Fibroblast of mammary gland (primary cell): ENCODE results near the gene CA7.
A peak's percentile ranks its signal among the peaks of the same experiment; 100 is the strongest.

Source experiments
- DNase-seq: peaks from one replicate; pipeline ENCODE4 v3.0.0-alpha.2; 2010; ENCODE audit warnings: low read depth
- H3K4me3 ChIP-seq: 2 replicates; pipeline ENCODE4 v1.5.1; 2011; ENCODE audit warnings: low read depth, mild to moderate bottlenecking, low read length, moderate library complexity; ENCODE audit not compliant: control insufficient read depth
- CTCF ChIP-seq: conservative IDR thresholded peaks from 2 replicates; pipeline ENCODE4 v1.5.1; 2011; ENCODE audit warnings: low read depth, low read length, inconsistent platforms; ENCODE audit not compliant: control insufficient read depth, insufficient read depth

The CA7 gene

GRCh38 chr16:66810391-66810790 lies 33.8 kb upstream of the CA7 start:
- DNase-seq, result no peak
- no peak overlapping the region for H3K4me3 ChIP-seq
- no peak for TF ChIP-seq CTCF

GRCh38 chr16:66811043-66811442 lies 33.2 kb upstream of the CA7 start:
- TF ChIP-seq CTCF, result no peak
- no peak for DNase-seq

GRCh38 chr16:66814734-66815133 lies 29.5 kb upstream of the CA7 start:
- DNase-seq, result no peak
- no peak overlapping the region for H3K4me3 ChIP-seq
- no peak for TF ChIP-seq CTCF

More at GRCh38 chr16:66811043-66811442, 33.2 kb upstream of the CA7 start:
- H3K4me3 ChIP-seq, result no peak overlapping the region

GRCh38 chr16:66824006-66824405 lies 20.2 kb upstream of the CA7 start:
- no peak overlapping the region for H3K4me3 ChIP-seq
- DNase-seq, result peak; percentile 85
- TF ChIP-seq CTCF, result no peak

GRCh38 chr16:66830422-66831404 lies 13.5 kb upstream of the CA7 start, which contains the start of gene NAE1:
Gene NAE1, minus strand, starts transcription at chr16:66830976. Its CDS starts 77 bp downstream, at chr16:66830899.
- peak within 1 kb of the TSS; percentile 64 for H3K4me3 ChIP-seq
- DNase-seq, result peak; percentile 80
- TF ChIP-seq CTCF, result peak; percentile 59

GRCh38 chr16:66832190-66832589 lies 12.0 kb upstream of the CA7 start:
- TF ChIP-seq CTCF, result no peak
- H3K4me3 ChIP-seq, result no peak overlapping the region
- DNase-seq, result no peak
